ENCODE results near the gene ZNF563.
"Not testable (repeated sequence)": the region's sequence is repeated elsewhere in the genome, so short reads cannot be mapped to it uniquely, and the experiment has no call there.

Gene ZNF563

GRCh38 chr19:12364391-12365235, 31.2 kb upstream of the ZNF563 start:
- peak; percentile 10 for DNase-seq (ENCODE audit: extremely low spot score)

GRCh38 chr19:12362236-12362635, 28.8 kb upstream of the ZNF563 start:
- POLR2A ChIA-PET, CTCF ChIA-PET: not testable (repeated sequence)

More at GRCh38 chr19:12364391-12365235, 31.2 kb upstream of the ZNF563 start:
- ChIA-PET POLR2A (interaction anchor here (0.8 to 1.5 kb wide), 4 partner anchors 31 to 119 kb away, joined by 3 to 8 read pairs (median 3); partner anchors contain the start of gene ZNF563), CTCF (no interaction called here)
- no peak for TF ChIP-seq L3MBTL2 (conservative IDR thresholded peaks at IDR 0.05)
- TF ChIP-seq NFRKB (IDR thresholded peaks at IDR 0.05) = no peak
- no peak for TF ChIP-seq CTBP1 (IDR thresholded peaks at IDR 0.05; ENCODE audit: borderline replicate concordance)
- TF ChIP-seq HDGF (IDR thresholded peaks at IDR 0.05; ENCODE audit: borderline replicate concordance) = no peak
- no peak for TF ChIP-seq SP1 (IDR thresholded peaks at IDR 0.05)
- no peak for TF ChIP-seq FOXM1 (IDR thresholded peaks at IDR 0.05; ENCODE audit: borderline replicate concordance)
- TF ChIP-seq, protein P1, sequence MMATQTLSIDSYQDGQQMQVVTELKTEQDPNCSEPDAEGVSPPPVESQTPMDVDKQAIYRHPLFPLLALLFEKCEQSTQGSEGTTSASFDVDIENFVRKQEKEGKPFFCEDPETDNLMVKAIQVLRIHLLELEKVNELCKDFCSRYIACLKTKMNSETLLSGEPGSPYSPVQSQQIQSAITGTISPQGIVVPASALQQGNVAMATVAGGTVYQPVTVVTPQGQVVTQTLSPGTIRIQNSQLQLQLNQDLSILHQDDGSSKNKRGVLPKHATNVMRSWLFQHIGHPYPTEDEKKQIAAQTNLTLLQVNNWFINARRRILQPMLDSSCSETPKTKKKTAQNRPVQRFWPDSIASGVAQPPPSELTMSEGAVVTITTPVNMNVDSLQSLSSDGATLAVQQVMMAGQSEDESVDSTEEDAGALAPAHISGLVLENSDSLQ (IDR thresholded peaks at IDR 0.05) = no peak

DNA sequence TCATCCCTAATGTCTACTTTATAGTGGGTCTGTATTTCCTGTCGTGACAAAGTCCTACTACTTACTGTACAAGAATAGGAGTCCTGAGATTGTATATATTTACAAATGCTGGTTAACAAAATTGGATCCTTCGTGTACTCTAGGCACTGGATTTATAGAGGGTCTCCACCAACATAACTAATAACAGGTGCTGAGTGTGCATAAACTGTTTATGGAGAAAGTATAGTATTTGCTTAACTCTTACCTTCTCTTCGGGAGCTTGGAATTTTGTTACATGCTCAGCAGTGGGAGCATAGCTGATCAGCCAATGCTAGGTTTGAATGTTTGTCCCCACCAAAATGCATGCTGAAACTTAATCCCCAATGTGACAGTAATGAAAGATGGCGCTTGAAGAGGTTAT, 19.9 kb upstream of the ZNF563 start:
- ChIA-PET POLR2A (no interaction called here), CTCF (no interaction called here)
- TF ChIP-seq L3MBTL2 (conservative IDR thresholded peaks at IDR 0.05) (no peak), ZNF384 (IDR thresholded peaks at IDR 0.05) (no peak), FOXK2 (IDR thresholded peaks at IDR 0.05) (no peak), SP1 (IDR thresholded peaks at IDR 0.05) (no peak), NFRKB (IDR thresholded peaks at IDR 0.05) (no peak), FOXA1 (IDR thresholded peaks at IDR 0.05) (no peak), TARDBP (IDR thresholded peaks at IDR 0.05) (no peak), HDGF (IDR thresholded peaks at IDR 0.05; ENCODE audit: borderline replicate concordance) (no peak), LEF1 (IDR thresholded peaks at IDR 0.05; ENCODE audit: borderline replicate concordance) (no peak), FOXM1 (IDR thresholded peaks at IDR 0.05; ENCODE audit: borderline replicate concordance) (no peak), ELF4 (IDR thresholded peaks at IDR 0.05) (no peak), SUZ12 (IDR thresholded peaks at IDR 0.05) (no peak), ARNT (IDR thresholded peaks at IDR 0.05) (no peak), BHLHE40 (IDR thresholded peaks at IDR 0.05; ENCODE audit: borderline replicate concordance) (no peak), CTBP1 (IDR thresholded peaks at IDR 0.05; ENCODE audit: borderline replicate concordance) (no peak)
- TF ChIP-seq, protein P1 (IDR thresholded peaks at IDR 0.05) = no peak
- DNase-seq (ENCODE audit: extremely low spot score) = no peak

More at GRCh38 chr19:12362236-12362635, 28.8 kb upstream of the ZNF563 start:
- not testable (repeated sequence) for DNase-seq (ENCODE audit: extremely low spot score)

DNA sequence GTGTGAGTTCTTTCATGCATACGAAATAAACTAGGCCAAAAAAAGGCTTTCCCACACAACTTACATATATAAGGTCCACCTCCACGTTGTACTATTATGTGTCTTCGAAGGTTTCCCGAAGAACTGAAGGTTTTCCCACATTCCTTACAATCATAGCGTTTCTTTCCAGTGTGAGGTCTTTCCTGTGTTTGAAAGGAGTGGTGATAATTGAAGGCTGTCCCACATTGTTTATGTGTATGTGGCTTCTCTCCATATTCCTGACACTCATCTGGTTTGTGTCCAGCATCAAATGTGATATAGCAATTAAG, 17.4 kb upstream of the ZNF563 start:
- TF ChIP-seq ELF4 (IDR thresholded peaks at IDR 0.05) (no peak), SP1 (IDR thresholded peaks at IDR 0.05) (no peak), L3MBTL2 (conservative IDR thresholded peaks at IDR 0.05) (no peak), FOXK2 (IDR thresholded peaks at IDR 0.05) (no peak), NFRKB (IDR thresholded peaks at IDR 0.05) (no peak), SUZ12 (IDR thresholded peaks at IDR 0.05) (no peak), HDGF (IDR thresholded peaks at IDR 0.05; ENCODE audit: borderline replicate concordance) (no peak), BHLHE40 (IDR thresholded peaks at IDR 0.05; ENCODE audit: borderline replicate concordance) (no peak), LEF1 (IDR thresholded peaks at IDR 0.05; ENCODE audit: borderline replicate concordance) (no peak), ARNT (IDR thresholded peaks at IDR 0.05) (no peak), CTBP1 (IDR thresholded peaks at IDR 0.05; ENCODE audit: borderline replicate concordance) (no peak), FOXA1 (IDR thresholded peaks at IDR 0.05) (no peak), FOXM1 (IDR thresholded peaks at IDR 0.05; ENCODE audit: borderline replicate concordance) (no peak), TARDBP (IDR thresholded peaks at IDR 0.05) (no peak), ZNF384 (IDR thresholded peaks at IDR 0.05) (no peak)
- TF ChIP-seq, protein P1 (IDR thresholded peaks at IDR 0.05) = no peak
- ChIA-PET POLR2A (no interaction called here), CTCF (no interaction called here)
- no peak for DNase-seq (ENCODE audit: extremely low spot score)

DNA sequence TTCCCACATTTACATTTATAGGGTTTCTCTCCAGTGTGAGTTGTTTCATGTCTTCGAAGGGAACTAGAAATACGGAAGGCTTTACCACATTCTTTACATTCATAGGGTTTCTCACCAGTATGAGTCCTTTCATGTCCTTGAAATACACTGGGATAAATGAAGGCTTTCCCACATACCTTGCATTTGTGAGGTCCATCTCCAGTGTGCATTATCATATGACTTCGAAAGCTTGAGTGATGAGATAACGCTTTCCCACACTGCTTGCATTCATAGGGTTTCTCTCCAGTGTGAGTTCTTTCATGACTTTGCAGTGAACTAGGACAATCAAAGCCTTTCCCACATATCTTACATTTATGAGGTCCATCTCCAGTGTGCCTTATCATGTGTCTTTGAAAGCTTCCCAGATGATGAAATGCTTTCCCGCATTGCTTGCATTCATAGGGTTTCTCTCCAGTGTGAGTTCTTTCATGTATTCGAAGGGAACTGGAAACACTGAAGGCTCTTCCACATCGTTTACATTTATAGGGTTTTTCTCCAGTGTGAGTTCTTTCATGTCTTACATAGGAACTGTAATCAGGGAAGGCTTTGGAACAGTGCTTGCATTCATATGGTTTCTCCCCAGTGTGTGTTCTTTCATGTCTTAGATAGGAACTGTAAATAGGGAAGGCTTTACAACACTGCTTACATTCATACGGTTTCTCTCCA, 16.9 kb upstream of the ZNF563 start:
- POLR2A ChIA-PET = no interaction called here
- DNase-seq (ENCODE audit: extremely low spot score) = no peak

More for the DNA sequence above, 16.9 kb upstream of the ZNF563 start:
- CTCF ChIA-PET = no interaction called here
- no peak for TF ChIP-seq FOXA1 (IDR thresholded peaks at IDR 0.05)
- TF ChIP-seq BHLHE40 (IDR thresholded peaks at IDR 0.05; ENCODE audit: borderline replicate concordance) = no peak
- TF ChIP-seq, protein P1 (IDR thresholded peaks at IDR 0.05) = no peak
- no peak for TF ChIP-seq ELF4 (IDR thresholded peaks at IDR 0.05)
- TF ChIP-seq ZNF384 (IDR thresholded peaks at IDR 0.05) = no peak
- TF ChIP-seq ARNT (IDR thresholded peaks at IDR 0.05) = no peak
- no peak for TF ChIP-seq SUZ12 (IDR thresholded peaks at IDR 0.05)

All from HEK293T (cell line).